Measurements from ENCODE around the gene SRXN1.

- TF ChIP-seq TAF1 (IDR thresholded peaks at IDR 0.05; ENCODE audit: borderline replicate concordance, insufficient read depth, low read length) (no peak), POLR2AphosphoS5 (IDR thresholded peaks at IDR 0.05; ENCODE audit: low read depth, low read length) (no peak), SIN3A (IDR thresholded peaks at IDR 0.05; ENCODE audit: borderline replicate concordance, insufficient read depth, low read length) (no peak), FOXP2 (optimal IDR thresholded peaks at IDR 0.05; ENCODE audit: borderline replicate concordance, extremely low read depth, extremely low read length, insufficient read depth) (no peak)
- TF ChIP-seq, protein P1, sequence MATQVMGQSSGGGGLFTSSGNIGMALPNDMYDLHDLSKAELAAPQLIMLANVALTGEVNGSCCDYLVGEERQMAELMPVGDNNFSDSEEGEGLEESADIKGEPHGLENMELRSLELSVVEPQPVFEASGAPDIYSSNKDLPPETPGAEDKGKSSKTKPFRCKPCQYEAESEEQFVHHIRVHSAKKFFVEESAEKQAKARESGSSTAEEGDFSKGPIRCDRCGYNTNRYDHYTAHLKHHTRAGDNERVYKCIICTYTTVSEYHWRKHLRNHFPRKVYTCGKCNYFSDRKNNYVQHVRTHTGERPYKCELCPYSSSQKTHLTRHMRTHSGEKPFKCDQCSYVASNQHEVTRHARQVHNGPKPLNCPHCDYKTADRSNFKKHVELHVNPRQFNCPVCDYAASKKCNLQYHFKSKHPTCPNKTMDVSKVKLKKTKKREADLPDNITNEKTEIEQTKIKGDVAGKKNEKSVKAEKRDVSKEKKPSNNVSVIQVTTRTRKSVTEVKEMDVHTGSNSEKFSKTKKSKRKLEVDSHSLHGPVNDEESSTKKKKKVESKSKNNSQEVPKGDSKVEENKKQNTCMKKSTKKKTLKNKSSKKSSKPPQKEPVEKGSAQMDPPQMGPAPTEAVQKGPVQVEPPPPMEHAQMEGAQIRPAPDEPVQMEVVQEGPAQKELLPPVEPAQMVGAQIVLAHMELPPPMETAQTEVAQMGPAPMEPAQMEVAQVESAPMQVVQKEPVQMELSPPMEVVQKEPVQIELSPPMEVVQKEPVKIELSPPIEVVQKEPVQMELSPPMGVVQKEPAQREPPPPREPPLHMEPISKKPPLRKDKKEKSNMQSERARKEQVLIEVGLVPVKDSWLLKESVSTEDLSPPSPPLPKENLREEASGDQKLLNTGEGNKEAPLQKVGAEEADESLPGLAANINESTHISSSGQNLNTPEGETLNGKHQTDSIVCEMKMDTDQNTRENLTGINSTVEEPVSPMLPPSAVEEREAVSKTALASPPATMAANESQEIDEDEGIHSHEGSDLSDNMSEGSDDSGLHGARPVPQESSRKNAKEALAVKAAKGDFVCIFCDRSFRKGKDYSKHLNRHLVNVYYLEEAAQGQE (IDR thresholded peaks at IDR 0.05; ENCODE audit: insufficient read depth in 1 of 2, low read depth in 2 of 2, low read length in 2 of 2): no peak
These were observed 43.5 kb downstream of the SRXN1 start for GRCh38 chr20:609371-609964.
